Measurements from ENCODE around the gene SEPHS1. TPM values are rescaled to one million over a fixed set of nuclear protein-coding genes. Genes with fewer than 3 reads are reported as not detected.
"Not testable (repeated sequence)": the region's sequence is repeated elsewhere in the genome, so short reads cannot be mapped to it uniquely, and the experiment has no call there.

The SEPHS1 gene
- 7.9 TPM for polyA plus RNA-seq

- peaks cover 3% of the 10 kb centered on the region for H3K36me3 Mint-ChIP-seq
- peaks cover 15% of the 10 kb centered on the region for H3K27me3 Mint-ChIP-seq
- H3K4me3 Mint-ChIP-seq = peak within 1 kb of the TSS; percentile 91 to 97 (median 96)
- peak within 1 kb of the TSS in 2 of 3 donors; percentile 91 to 94 for H3K27ac Mint-ChIP-seq
- peaks cover 14 to 41% (median 25%) of the 10 kb centered on the region in 3 donors for H3K4me1 Mint-ChIP-seq
- H3K9me3 Mint-ChIP-seq = no peaks in the 10 kb centered on the region
These were observed at the start of gene SEPHS1 for GRCh38 chr10:13348216-13349017. Gene SEPHS1 (minus strand): TSS chr10:13348293. CDS start chr10:13344950, 3,343 bp downstream.

- Mint-ChIP-seq H3K4me1 (no peaks in the 10 kb centered on the region), H3K27me3 (peaks cover 3% of the 10 kb centered on the region), H3K27ac (no peak overlapping the region), H3K4me3 (no peak overlapping the region), H3K36me3 (no peaks in the 10 kb centered on the region), H3K9me3 (peaks cover 0 to 7% (median 1%) of the 10 kb centered on the region in 3 donors)
These were observed 49.0 kb upstream of the SEPHS1 start for GRCh38 chr10:13397052-13397451.

- Mint-ChIP-seq H3K27me3 (peaks cover 4% of the 10 kb centered on the region), H3K4me1 (no peaks in the 10 kb centered on the region), H3K36me3 (no peaks in the 10 kb centered on the region), H3K27ac (no peak overlapping the region), H3K9me3 (peaks cover 0 to 7% (median 1%) of the 10 kb centered on the region in 3 donors), H3K4me3 (no peak overlapping the region)
These were observed 48.3 kb upstream of the SEPHS1 start for GRCh38 chr10:13396369-13396768.

GRCh38 chr10:13395540-13395939 is 47.4 kb upstream of the SEPHS1 start:
- H3K4me1 Mint-ChIP-seq = peaks cover 0 to 6% (median 6%) of the 10 kb centered on the region in 3 donors
- H3K9me3 Mint-ChIP-seq = peaks cover 0 to 7% (median 1%) of the 10 kb centered on the region in 3 donors
- H3K36me3 Mint-ChIP-seq = no peaks in the 10 kb centered on the region
- H3K4me3 Mint-ChIP-seq = no peak overlapping the region
- peaks cover 4% of the 10 kb centered on the region for H3K27me3 Mint-ChIP-seq
- no peak overlapping the region for H3K27ac Mint-ChIP-seq

- H3K9me3 Mint-ChIP-seq = no peaks in the 10 kb centered on the region
- H3K27ac Mint-ChIP-seq = no peak overlapping the region
- no peak overlapping the region for H3K4me3 Mint-ChIP-seq
- H3K36me3 Mint-ChIP-seq = no peaks in the 10 kb centered on the region
- peaks cover 4% of the 10 kb centered on the region for H3K27me3 Mint-ChIP-seq
- peaks cover 0 to 8% (median 8%) of the 10 kb centered on the region in 3 donors for H3K4me1 Mint-ChIP-seq
These were observed 45.5 kb upstream of the SEPHS1 start for GRCh38 chr10:13393640-13394039.

- Mint-ChIP-seq H3K27me3 (peaks cover 4% of the 10 kb centered on the region), H3K36me3 (no peaks in the 10 kb centered on the region), H3K4me3 (no peak overlapping the region), H3K4me1 (peaks cover 0 to 8% (median 8%) of the 10 kb centered on the region in 3 donors), H3K27ac (no peak overlapping the region), H3K9me3 (no peaks in the 10 kb centered on the region)
These were observed 44.6 kb upstream of the SEPHS1 start for GRCh38 chr10:13392701-13393100.

- Mint-ChIP-seq H3K4me1 (peaks cover 0 to 8% (median 8%) of the 10 kb centered on the region in 3 donors), H3K27ac (peak overlapping the region in 1 of 3 donors; percentile 13), H3K4me3 (peak overlapping the region; percentile 28 to 72 (median 38)), H3K27me3 (peaks cover 4% of the 10 kb centered on the region), H3K36me3 (peaks cover 2% of the 10 kb centered on the region), H3K9me3 (peaks cover 0 to 4% (median 0%) of the 10 kb centered on the region in 3 donors)
These were observed 42.8 kb upstream of the SEPHS1 start for GRCh38 chr10:13390604-13391522.

GRCh38 chr10:13388478-13389230 is 40.6 kb upstream of the SEPHS1 start:
- H3K27me3 Mint-ChIP-seq = peaks cover 9% of the 10 kb centered on the region

GRCh38 chr10:13386021-13386420 is 37.9 kb upstream of the SEPHS1 start:
- H3K4me1 Mint-ChIP-seq = peaks cover 7 to 20% (median 9%) of the 10 kb centered on the region in 3 donors
- H3K4me3 Mint-ChIP-seq = no peak overlapping the region
- H3K27me3 Mint-ChIP-seq = peaks cover 26% of the 10 kb centered on the region
- peaks cover 2% of the 10 kb centered on the region for H3K36me3 Mint-ChIP-seq
- H3K27ac Mint-ChIP-seq = no peak overlapping the region
- H3K9me3 Mint-ChIP-seq = peaks cover 0 to 4% (median 0%) of the 10 kb centered on the region in 3 donors

More at GRCh38 chr10:13388478-13389230, 40.6 kb upstream of the SEPHS1 start:
- Mint-ChIP-seq H3K36me3 (peaks cover 2% of the 10 kb centered on the region), H3K27ac (no peak overlapping the region), H3K4me3 (no peak overlapping the region), H3K4me1 (peaks cover 0 to 12% (median 8%) of the 10 kb centered on the region in 3 donors), H3K9me3 (peaks cover 0 to 4% (median 0%) of the 10 kb centered on the region in 3 donors)

GRCh38 chr10:13383399-13383761 is 35.3 kb upstream of the SEPHS1 start:
- Mint-ChIP-seq H3K4me3 (peak overlapping the region in 2 of 4 donors; percentile 18 to 54), H3K36me3 (peaks cover 2% of the 10 kb centered on the region), H3K27ac (no peak overlapping the region), H3K4me1 (peaks cover 2 to 14% (median 9%) of the 10 kb centered on the region in 3 donors), H3K9me3 (peaks cover 0 to 4% (median 0%) of the 10 kb centered on the region in 3 donors), H3K27me3 (peaks cover 33% of the 10 kb centered on the region)

GRCh38 chr10:13382703-13383398 is 34.8 kb upstream of the SEPHS1 start:
- Mint-ChIP-seq H3K9me3 (peaks cover 0 to 4% (median 0%) of the 10 kb centered on the region in 3 donors), H3K4me3 (peak overlapping the region in 3 of 4 donors; percentile 40 to 55 (median 54)), H3K4me1 (peaks cover 2 to 14% (median 9%) of the 10 kb centered on the region in 3 donors), H3K27ac (no peak overlapping the region), H3K36me3 (peaks cover 2% of the 10 kb centered on the region), H3K27me3 (peaks cover 33% of the 10 kb centered on the region)

GRCh38 chr10:13379061-13379460 is 31.0 kb upstream of the SEPHS1 start:
- Mint-ChIP-seq H3K4me1 (peaks cover 2 to 11% (median 9%) of the 10 kb centered on the region in 3 donors), H3K27me3 (peaks cover 27% of the 10 kb centered on the region)
- H3K4me3 Mint-ChIP-seq, H3K36me3 Mint-ChIP-seq, H3K9me3 Mint-ChIP-seq, H3K27ac Mint-ChIP-seq: not testable (repeated sequence)

GRCh38 chr10:13376746-13377145 is 28.7 kb upstream of the SEPHS1 start:
- Mint-ChIP-seq H3K36me3 (no peaks in the 10 kb centered on the region), H3K4me3 (no peak overlapping the region), H3K9me3 (no peaks in the 10 kb centered on the region), H3K27me3 (peaks cover 11% of the 10 kb centered on the region), H3K27ac (no peak overlapping the region), H3K4me1 (no peaks in the 10 kb centered on the region)

- Mint-ChIP-seq H3K27me3 (peaks cover 8% of the 10 kb centered on the region), H3K9me3 (no peaks in the 10 kb centered on the region), H3K36me3 (no peaks in the 10 kb centered on the region), H3K4me1 (no peaks in the 10 kb centered on the region), H3K4me3 (no peak overlapping the region), H3K27ac (no peak overlapping the region)
These were observed 28.2 kb upstream of the SEPHS1 start for GRCh38 chr10:13376297-13376696.
